Motor neuron (in vitro differentiated cells): ENCODE results near the gene LONRF2. TPM values are rescaled to one million over a fixed set of nuclear protein-coding genes. Genes with fewer than 3 reads are reported as not detected.
A peak's percentile ranks its signal among the peaks of the same experiment; 100 is the strongest.

ENCODE experiments used
- ATAC-seq, 8 experiments: fragments of 200-7000 bp; cut with Tn5 transposase; replicated peaks in 6 of 8; 2 replicates each; pipeline ENCODE4 v1.8.0; 2021; ENCODE audit warnings: mild to moderate bottlenecking in 8 of 8, moderate library complexity in 8 of 8
- H3K27ac ChIP-seq, 2 donors: fragments of 250-450 bp; sonication (Bioruptor Pico); 2 replicates each; pipeline ENCODE4 v1.9.0; 2021; ENCODE audit warnings: antibody characterized with exemption in 2 of 2, mild to moderate bottlenecking in 2 of 2, moderate library complexity in 1 of 2
- H3K4me1 ChIP-seq, 2 donors: fragments of 250-450 bp; sonication (Bioruptor Pico); replicated peaks in 1 of 2; 2 replicates each; pipeline ENCODE4 v1.6.1; 2021; ENCODE audit warnings: antibody characterized with exemption in 2 of 2, mild to moderate bottlenecking in 2 of 2, moderate library complexity in 1 of 2
- H3K4me3 ChIP-seq, 5 donors: fragments of 250-450 bp; sonication (Bioruptor Pico); 2 replicates each; pipeline ENCODE4 v1.9.0; 2021; ENCODE audit warnings: antibody characterized with exemption in 5 of 5, mild to moderate bottlenecking in 5 of 5, moderate library complexity in 4 of 5
- WGBS, 10 experiments: fragments of 450-650 bp; shearing (Covaris generic); methylation state at CpG; one replicate each; pipeline ENCODE4 v1.0.0; 2022; 5-methylcytosine and 5-hydroxymethylcytosine counted together
- in situ Hi-C, 9 experiments: fragments of 400-800 bp; cut with MboI; loops; one replicate each; pipeline ENCODE4 v1.15.0; 2021; ENCODE audit warnings: low sequenced_read_pairs in 9 of 9, low pct_unique_long_range_greater_than_20kb in 2 of 9; ENCODE audit not compliant: unreplicated experiment in 9 of 9
- total RNA-seq, 8 experiments: library from RNA; unstranded; fragments of 300-600 nt; gene quantifications; 2 replicates each; pipeline versions ENCODE4 v1.2.3 to v1.2.4, GENCODE V29; 2022

LONRF2 gene
- total RNA-seq, 8 experiments from 2014 or later = 0.10 to 50.5 (median 9.2) TPM

DNA sequence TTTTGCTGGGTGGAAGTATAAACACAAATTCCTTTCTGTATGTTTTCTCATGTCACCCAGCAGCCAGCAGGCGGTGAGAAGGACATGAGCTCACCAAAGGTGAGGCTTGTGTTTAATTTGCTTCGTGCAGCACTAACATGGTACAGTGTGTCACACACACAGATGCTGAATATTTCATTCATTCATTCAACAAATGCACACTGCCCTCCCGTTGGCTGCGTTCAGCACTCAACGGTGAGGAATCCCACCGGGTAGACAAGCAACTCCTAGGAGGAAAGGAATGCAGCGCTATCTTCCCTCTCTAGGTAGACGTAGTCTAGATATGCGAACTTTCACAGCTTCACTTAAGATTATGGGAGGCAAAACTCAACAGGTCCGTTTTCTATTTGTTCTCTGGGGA is 85.1 kb downstream of the LONRF2 start:
- in situ Hi-C loops = loop anchor here in 2 of 9 experiments (25.0 kb wide), 2 partner anchors 525 to 675 kb away; no protein-coding TSS in a partner anchor
- Histone ChIP-seq H3K27ac (no peak overlapping the region), H3K4me1 (peaks cover 20 to 22% of the 10 kb centered on the region in 2 donors), H3K4me3 (no peak overlapping the region)
- ATAC-seq = no peak
- 40 to 100% (median 80%) methylated on average over 2 to 10 of the region's 10 CpGs for WGBS, 10 experiments

- 10 to 100% (median 88%) methylated on average over 1 to 4 of the region's 6 CpGs; no CpG with 5 or more reads in 2 of the 10 experiments for WGBS, 10 experiments
- in situ Hi-C loops = loop anchor here in 2 of 9 experiments (25.0 kb wide), 2 partner anchors 524 to 674 kb away; no protein-coding TSS in a partner anchor
- Histone ChIP-seq H3K27ac (no peak overlapping the region), H3K4me1 (peaks cover 20 to 22% of the 10 kb centered on the region in 2 donors), H3K4me3 (no peak overlapping the region)
- no peak for ATAC-seq
Measured at GRCh38 chr2:100236166-100236565, 86.1 kb downstream of the LONRF2 start.

GRCh38 chr2:100235581-100235980 is 86.7 kb downstream of the LONRF2 start:
- WGBS, 10 experiments = 30 to 100% (median 100%) methylated on average over 1 to 2 of the region's 4 CpGs; no CpG with 5 or more reads in 5 of the 10 experiments
- Histone ChIP-seq H3K4me3 (no peak overlapping the region), H3K4me1 (peaks cover 20 to 22% of the 10 kb centered on the region in 2 donors), H3K27ac (no peak overlapping the region)
- no peak for ATAC-seq
- in situ Hi-C loops = loop anchor here in 2 of 9 experiments (25.0 kb wide), 2 partner anchors 523 to 673 kb away; no protein-coding TSS in a partner anchor

GRCh38 chr2:100235098-100235497 is 87.2 kb downstream of the LONRF2 start:
- in situ Hi-C loops = loop anchor here in 2 of 9 experiments (25.0 kb wide), 2 partner anchors 523 to 673 kb away; no protein-coding TSS in a partner anchor

GRCh38 chr2:100234141-100234540 is 88.2 kb downstream of the LONRF2 start:
- Histone ChIP-seq H3K4me3 (no peak overlapping the region), H3K27ac (no peak overlapping the region), H3K4me1 (peaks cover 11% of the 10 kb centered on the region in 2 donors)
- peak in 2 of 8 experiments; percentile 47 to 85 for ATAC-seq
- 39 to 100% (median 84%) methylated on average over 1 to 4 of the region's 4 CpGs for WGBS, 10 experiments
- in situ Hi-C loops = loop anchor here in 2 of 9 experiments (25.0 kb wide), 2 partner anchors 522 to 672 kb away; no protein-coding TSS in a partner anchor

More at GRCh38 chr2:100235098-100235497, 87.2 kb downstream of the LONRF2 start:
- Histone ChIP-seq H3K4me3 (no peak overlapping the region), H3K27ac (no peak overlapping the region), H3K4me1 (peaks cover 20 to 21% of the 10 kb centered on the region in 2 donors)
- peak in 3 of 8 experiments; percentile 10 to 52 (median 34) for ATAC-seq
- WGBS, 10 experiments = 26 to 73% (median 59%) methylated on average over 3 to 10 of the region's 16 CpGs; no CpG with 5 or more reads in 2 of the 10 experiments

- WGBS, 10 experiments = 14 to 100% (median 32%) methylated on average over 1 to 2 of the region's 2 CpGs; no CpG with 5 or more reads in 6 of the 10 experiments
- no peak for ATAC-seq
- Histone ChIP-seq H3K4me1 (peaks cover under 1% of the 10 kb centered on the region in 2 donors), H3K4me3 (no peak overlapping the region), H3K27ac (no peak overlapping the region)
- in situ Hi-C loops = loop anchor here in 2 of 9 experiments (25.0 kb wide), 2 partner anchors 521 to 671 kb away; no protein-coding TSS in a partner anchor
Measured at GRCh38 chr2:100233061-100233460, 89.2 kb downstream of the LONRF2 start.

GRCh38 chr2:100230754-100231153 is 91.5 kb downstream of the LONRF2 start:
- Histone ChIP-seq H3K4me3 (no peak overlapping the region), H3K27ac (no peak overlapping the region), H3K4me1 (no peaks in the 10 kb centered on the region)
- in situ Hi-C loops = loop anchor here in 2 of 9 experiments (25.0 kb wide), 2 partner anchors 518 to 668 kb away; no protein-coding TSS in a partner anchor
- no peak for ATAC-seq
- WGBS, 10 experiments = 14 to 100% (median 71%) methylated on average over 1 to 2 of the region's 2 CpGs; no CpG with 5 or more reads in 4 of the 10 experiments

DNA sequence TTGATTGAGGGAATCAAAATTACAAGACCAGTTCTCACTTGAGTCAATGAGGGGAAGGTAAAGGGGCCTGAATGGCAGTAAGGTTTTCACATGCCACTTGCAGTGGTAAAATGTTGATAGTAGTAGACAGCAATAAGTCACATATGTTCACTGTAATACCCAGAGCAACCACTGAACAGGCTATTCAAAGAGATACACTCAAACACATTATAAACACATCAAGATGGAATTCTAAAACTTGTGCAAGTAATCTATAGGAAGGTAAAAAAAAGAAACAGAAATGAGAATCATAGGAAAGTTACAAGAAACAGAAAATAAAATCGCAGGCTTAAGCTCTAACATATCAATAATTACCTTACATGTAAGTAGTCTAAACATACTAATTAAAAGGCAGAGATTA is 93.3 kb downstream of the LONRF2 start:
- in situ Hi-C loops = loop anchor here in 2 of 9 experiments (25.0 kb wide), 2 partner anchors 517 to 667 kb away; no protein-coding TSS in a partner anchor
- Histone ChIP-seq H3K4me3 (no peak overlapping the region), H3K4me1 (no peaks in the 10 kb centered on the region), H3K27ac (no peak overlapping the region)
- no peak for ATAC-seq
- WGBS, 10 experiments = 23 to 100% (median 100%) methylated on average over 1 of the region's 1 CpG

DNA sequence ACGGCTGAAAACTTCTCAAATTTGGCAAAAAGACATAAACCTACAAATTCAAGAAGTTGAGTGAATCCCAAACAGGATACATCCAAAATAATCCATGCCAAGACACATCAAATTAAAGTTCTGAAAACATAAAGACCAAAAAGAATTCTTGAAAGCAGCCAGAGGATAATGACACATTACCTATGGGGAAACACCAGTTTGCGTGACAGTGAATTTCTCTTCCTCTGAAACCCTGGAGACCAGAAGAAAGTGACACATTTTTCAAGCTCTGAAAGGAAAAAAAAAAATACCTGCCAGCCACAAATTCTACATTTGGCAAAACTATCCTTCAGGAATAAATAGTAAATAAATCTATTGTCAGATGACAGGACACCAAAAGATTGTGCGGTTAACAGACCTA is 93.9 kb downstream of the LONRF2 start:
- no peaks in the 10 kb centered on the region for H3K4me1 ChIP-seq
- in situ Hi-C loops = loop anchor here in 2 of 9 experiments (25.0 kb wide), 2 partner anchors 516 to 666 kb away; no protein-coding TSS in a partner anchor
- H3K4me3 ChIP-seq = no peak overlapping the region
- H3K27ac ChIP-seq = no peak overlapping the region
- WGBS, 10 experiments = 69 to 100% (median 93%) methylated on average over 1 to 3 of the region's 3 CpGs
- no peak for ATAC-seq

GRCh38 chr2:100224988-100225710 is 97.2 kb downstream of the LONRF2 start:
- no peak overlapping the region for H3K4me3 ChIP-seq
- ATAC-seq = no peak
- no peak overlapping the region for H3K27ac ChIP-seq
- H3K4me1 ChIP-seq = no peaks in the 10 kb centered on the region
- 0 to 93% (median 40%) methylated on average over 1 to 3 of the region's 3 CpGs for WGBS, 10 experiments
- in situ Hi-C loops = loop anchor here in 2 of 9 experiments (25.0 kb wide), 3 partner anchors 113 to 663 kb away; no protein-coding TSS in a partner anchor

DNA sequence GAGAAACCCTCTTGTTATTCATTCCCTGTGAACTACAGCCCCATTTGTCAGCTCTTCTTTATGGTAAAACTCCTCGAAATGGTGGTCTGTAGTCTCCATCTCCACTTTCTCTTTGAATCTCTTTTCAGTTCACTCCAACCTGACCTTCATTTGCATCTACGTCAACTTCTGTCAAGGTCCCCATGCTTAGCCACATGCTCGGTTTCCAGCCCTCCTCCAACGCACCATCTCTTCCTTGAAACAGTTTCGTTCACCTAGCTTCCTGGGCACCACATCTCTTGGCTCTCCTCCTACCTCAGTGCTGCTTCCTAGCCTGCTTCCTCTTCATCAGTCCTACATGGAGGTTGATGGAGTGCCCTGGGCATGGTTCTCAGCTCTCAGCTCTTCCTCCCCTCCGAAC is 98.8 kb downstream of the LONRF2 start:
- Histone ChIP-seq H3K27ac (no peak overlapping the region), H3K4me1 (peaks cover 0 to 5% of the 10 kb centered on the region in 2 donors), H3K4me3 (no peak overlapping the region)
- WGBS, 10 experiments = 0 to 94% (median 84%) methylated on average over 1 to 6 of the region's 6 CpGs
- in situ Hi-C loops = loop anchor here in 1 of 9 experiments (25.0 kb wide), 1 partner anchor 111 kb away; no protein-coding TSS in a partner anchor
- no peak for ATAC-seq
